GM19395 (cell line): Measurements from ENCODE around the gene NEK6.

ENCODE experiments used
- ATAC-seq: cut with Tn5 transposase; IDR thresholded peaks from one replicate; pipeline ENCODE4 v1.9.1; 2021; ENCODE audit warnings: mild to moderate bottlenecking, moderate library complexity; ENCODE audit not compliant: unreplicated experiment

The NEK6 gene

GRCh38 chr9:124351672-124352468 is 94.1 kb downstream of the NEK6 start:
- ATAC-seq: no peak

- no peak for ATAC-seq
Observed at GRCh38 chr9:124352616-124353015, 94.9 kb downstream of the NEK6 start.

GRCh38 chr9:124353166-124353768 is 95.5 kb downstream of the NEK6 start:
- ATAC-seq: no peak

- ATAC-seq: no peak
Observed at GRCh38 chr9:124353811-124354274, 96.1 kb downstream of the NEK6 start.

- ATAC-seq: no peak
Observed at GRCh38 chr9:124354346-124355038, 96.7 kb downstream of the NEK6 start.

- ATAC-seq: no peak
Observed at GRCh38 chr9:124355039-124355940, 97.5 kb downstream of the NEK6 start.

- ATAC-seq: no peak
Observed at GRCh38 chr9:124355941-124356744, 98.4 kb downstream of the NEK6 start.

GRCh38 chr9:124356745-124357390 is 99.1 kb downstream of the NEK6 start:
- no peak for ATAC-seq

GRCh38 chr9:124357721-124358361 is 100.1 kb downstream of the NEK6 start:
- ATAC-seq: no peak

GRCh38 chr9:124358631-124359030 is 100.9 kb downstream of the NEK6 start:
- ATAC-seq: no peak

GRCh38 chr9:124359426-124359825 is 101.7 kb downstream of the NEK6 start:
- no peak for ATAC-seq

GRCh38 chr9:124359855-124360678 is 102.3 kb downstream of the NEK6 start:
- ATAC-seq: no peak

GRCh38 chr9:124361128-124361527 is 103.4 kb downstream of the NEK6 start:
- no peak for ATAC-seq

GRCh38 chr9:124363326-124364096 is 105.8 kb downstream of the NEK6 start:
- ATAC-seq: no peak

GRCh38 chr9:124364141-124364540 is 106.4 kb downstream of the NEK6 start:
- ATAC-seq: no peak

GRCh38 chr9:124365036-124365435 is 107.3 kb downstream of the NEK6 start:
- ATAC-seq: no peak

- no peak for ATAC-seq
Observed at GRCh38 chr9:124366476-124367220, 108.9 kb downstream of the NEK6 start.
